ENCODE results near the gene CYP2D6.
"Not testable (repeated sequence)": the region's sequence is repeated elsewhere in the genome, so short reads cannot be mapped to it uniquely, and the experiment has no call there.

Gene CYP2D6

DNA sequence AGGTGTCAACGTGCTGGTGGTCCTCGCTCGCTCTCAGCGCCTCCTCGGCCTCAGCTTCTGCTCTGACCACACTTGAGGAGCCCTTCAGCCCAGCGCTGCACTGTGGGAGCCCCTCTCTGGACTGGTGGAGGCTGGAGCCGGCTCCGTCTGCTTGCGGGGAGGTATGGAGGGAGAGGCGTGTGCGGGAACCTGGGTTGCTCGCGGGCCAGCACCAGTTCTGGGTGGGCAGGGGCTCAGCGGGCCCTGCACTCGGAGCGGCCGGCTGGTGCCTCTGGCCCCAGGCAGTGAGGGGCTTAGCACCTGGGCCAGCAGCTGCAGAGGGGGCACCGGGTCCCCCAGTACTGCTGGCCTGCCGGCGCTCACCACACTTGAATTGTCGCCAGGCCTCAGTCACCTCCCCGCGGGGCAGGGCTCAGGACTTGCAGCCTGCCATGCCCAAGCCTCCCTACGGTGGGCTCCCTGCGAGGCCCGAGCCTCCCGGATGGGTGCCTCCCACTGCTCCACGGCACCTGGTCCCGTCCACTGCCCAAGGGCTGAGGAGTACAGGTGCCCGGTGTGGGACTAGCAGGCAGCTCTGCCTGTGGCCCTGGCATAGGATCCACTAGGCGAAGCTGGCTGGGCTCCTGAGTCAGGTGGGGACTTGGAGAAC lies 7.6 kb upstream of the CYP2D6 start:
- TF ChIP-seq ZFX (IDR thresholded peaks at IDR 0.05; ENCODE audit: borderline replicate concordance), result no peak
- no peak for TF ChIP-seq CTCF (IDR thresholded peaks at IDR 0.05)
- no peak overlapping the region for H3K27ac ChIP-seq

DNA sequence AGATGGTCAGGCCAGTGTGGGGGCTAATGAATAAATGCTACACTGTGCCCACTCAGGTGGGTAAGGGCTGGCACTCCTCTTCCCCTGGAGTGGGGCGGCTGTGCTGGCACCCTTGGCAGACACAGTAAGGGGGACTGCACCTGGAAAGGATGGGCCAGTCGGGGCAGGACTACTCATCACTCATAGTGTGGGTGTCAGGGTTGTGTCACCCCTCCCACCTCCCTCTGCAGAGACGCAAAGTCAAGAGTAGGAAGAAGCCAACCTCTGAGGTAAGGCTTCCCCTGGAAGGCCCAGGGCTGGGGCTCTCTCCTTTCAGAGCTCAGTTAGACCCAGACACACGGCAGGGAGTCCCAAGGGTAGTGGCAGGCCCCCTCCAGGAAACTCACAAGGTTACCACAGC lies 5.1 kb upstream of the CYP2D6 start:
- not testable (repeated sequence) for H3K27ac ChIP-seq

DNA sequence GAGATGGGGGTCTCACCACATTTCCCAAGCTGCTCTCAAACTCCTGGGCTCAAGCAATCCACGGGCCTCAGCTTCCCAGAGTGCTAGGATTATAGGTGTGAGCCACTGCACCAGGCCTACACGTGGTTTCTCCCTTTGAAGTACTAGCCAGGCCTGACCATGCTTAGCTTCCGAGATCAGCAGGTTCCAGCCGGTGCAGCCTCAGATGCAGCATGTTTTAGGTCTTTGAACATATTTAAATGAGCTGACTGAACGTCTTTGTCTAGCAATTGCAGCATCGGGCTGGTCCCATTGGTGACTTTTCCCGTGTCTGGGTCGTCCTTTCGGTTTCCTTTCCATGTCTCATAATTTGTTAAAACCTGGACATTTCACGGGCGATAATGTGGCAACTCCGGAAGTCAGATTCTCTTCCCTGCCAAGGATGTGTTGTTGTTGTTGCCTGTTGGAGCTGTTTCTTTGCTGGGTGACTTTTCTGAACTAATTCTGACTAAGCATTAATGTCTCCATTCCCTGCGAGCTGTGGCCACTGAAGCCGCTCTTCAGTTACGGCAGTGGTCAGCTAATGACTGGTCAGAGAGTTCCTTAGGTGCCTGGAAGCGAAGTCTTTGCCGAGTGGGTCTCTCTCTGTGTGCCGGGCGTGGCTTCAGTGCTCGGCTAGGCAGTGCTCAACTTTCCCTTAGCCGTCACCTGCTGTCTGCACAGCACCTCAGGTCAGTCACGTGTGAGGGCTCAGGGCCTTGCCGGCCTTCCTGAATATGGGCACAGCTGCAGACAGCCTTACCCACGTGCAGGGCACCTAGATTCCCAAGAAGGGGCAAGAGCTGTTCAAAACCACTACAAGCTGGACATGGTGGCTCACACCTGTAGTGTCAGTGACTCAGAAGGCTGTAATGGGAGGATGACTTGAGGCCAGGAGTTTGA lies 3.8 kb upstream of the CYP2D6 start:
- no peak for TF ChIP-seq CTCF (IDR thresholded peaks at IDR 0.05)
- TF ChIP-seq ZFX (IDR thresholded peaks at IDR 0.05; ENCODE audit: borderline replicate concordance), result no peak
- no peak overlapping the region for H3K27ac ChIP-seq

DNA sequence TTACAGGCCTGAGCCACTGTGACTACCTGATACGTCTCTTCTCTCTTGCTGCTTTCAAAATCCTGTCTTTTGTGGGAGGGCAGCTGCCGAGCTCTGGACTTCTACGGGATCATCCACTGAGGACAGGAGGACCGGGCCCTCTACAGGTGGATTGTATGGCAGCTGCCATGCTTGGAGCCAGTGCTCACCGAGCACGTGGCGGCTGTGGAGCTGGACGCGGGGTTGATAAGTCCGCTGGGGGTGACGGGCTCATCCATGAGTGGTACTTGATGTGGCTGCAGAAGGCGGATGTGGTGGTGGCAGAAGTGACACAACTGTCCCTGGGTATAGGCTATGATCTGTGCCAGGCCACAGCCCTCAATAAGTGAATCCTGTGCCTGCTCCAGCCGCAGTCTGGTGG lies 1.8 kb upstream of the CYP2D6 start:
- no peak for TF ChIP-seq ZFX (IDR thresholded peaks at IDR 0.05; ENCODE audit: borderline replicate concordance)
- peak; percentile 24; the same call in 1 of the 2 replicates for TF ChIP-seq CTCF (IDR thresholded peaks at IDR 0.05)

DNA sequence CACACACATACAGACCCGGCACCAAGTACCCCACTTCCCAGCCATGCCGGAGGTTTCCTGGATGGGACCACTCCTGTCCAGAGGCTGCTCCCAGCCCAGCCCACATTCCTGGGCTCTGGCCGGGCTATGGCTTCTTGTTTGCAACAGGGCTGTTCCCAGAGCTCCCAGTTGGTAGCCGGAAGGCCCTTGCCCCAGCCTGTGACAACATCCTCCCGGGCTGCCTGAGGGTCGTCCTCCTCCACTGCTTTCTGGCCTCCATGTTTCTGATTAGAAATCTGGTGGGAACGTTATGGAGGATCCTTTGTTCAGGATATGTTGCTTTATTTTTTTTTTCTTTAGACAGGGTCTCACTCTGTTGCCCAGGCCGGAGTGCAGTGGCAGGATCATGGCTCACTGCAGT lies 952 bp upstream of the CYP2D6 start:
- H3K27ac ChIP-seq, result no peak overlapping the region
- TF ChIP-seq ZFX (IDR thresholded peaks at IDR 0.05; ENCODE audit: borderline replicate concordance) (no peak), CTCF (IDR thresholded peaks at IDR 0.05) (no peak)

More for the DNA sequence above, 1.8 kb upstream of the CYP2D6 start:
- no peak overlapping the region for H3K27ac ChIP-seq

GRCh38 chr22:42130182-42130581 lies 428 bp downstream of the CYP2D6 start:
- not testable (repeated sequence) for H3K27ac ChIP-seq

GRCh38 chr22:42128776-42129694 lies 1.6 kb downstream of the CYP2D6 start:
- not testable (repeated sequence) for H3K27ac ChIP-seq

- not testable (repeated sequence) for H3K27ac ChIP-seq
These were observed 2.6 kb downstream of the CYP2D6 start for GRCh38 chr22:42128007-42128406.

GRCh38 chr22:42127606-42128005 lies 3.0 kb downstream of the CYP2D6 start:
- H3K27ac ChIP-seq, result no peak overlapping the region
- TF ChIP-seq CTCF (IDR thresholded peaks at IDR 0.05), result no peak

DNA sequence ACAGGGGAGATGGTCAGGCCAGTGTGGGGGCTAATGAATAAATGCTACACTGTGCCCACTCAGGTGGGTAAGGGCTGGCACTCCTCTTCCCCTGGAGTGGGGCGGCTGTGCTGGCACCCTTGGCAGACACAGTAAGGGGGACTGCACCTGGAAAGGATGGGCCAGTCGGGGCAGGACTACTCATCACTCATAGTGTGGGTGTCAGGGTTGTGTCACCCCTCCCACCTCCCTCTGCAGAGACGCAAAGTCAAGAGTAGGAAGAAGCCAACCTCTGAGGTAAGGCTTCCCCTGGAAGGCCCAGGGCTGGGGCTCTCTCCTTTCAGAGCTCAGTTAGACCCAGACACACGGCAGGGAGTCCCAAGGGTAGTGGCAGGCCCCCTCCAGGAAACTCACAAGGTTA lies 7.1 kb downstream of the CYP2D6 start:
- H3K27ac ChIP-seq, result not testable (repeated sequence)

DNA sequence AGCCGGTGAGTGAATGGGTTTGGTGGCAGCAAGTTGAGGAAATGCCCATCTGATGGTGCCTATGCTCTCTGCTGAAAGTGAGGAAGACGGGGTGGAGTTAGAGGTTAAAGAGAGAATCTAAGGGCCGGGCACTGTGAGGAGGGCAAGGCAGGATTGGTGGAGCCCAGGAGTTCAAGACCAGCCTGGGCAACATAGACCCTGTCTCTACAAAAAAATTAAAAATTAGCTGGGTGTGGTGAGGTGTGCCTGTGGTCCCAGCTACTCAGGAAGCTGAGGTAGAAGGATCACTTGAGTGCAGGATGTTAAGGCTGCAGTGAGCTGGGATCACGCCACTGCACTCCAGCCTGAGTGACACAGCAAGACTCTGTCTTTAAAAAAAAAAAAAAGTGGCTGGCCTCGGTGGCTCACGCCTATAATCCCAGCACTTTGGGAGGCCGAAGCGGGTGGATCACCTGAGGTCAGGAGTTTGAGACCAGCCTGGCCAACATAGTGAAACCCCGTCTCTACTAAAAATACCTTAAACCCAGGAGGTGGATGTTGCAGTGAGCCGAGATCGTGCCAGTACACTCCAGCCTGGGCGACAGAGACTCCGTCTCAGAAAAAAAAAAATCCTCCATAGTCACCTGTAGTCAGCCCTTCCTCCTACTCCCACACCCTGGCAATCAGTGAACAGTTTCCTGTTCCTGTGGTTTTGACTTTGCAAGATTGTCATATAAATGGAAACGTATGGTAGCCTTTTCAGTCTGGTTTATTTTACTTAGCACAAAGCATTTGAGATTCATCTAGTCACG lies 10.2 kb downstream of the CYP2D6 start:
- not testable (repeated sequence) for H3K27ac ChIP-seq

All from 22Rv1 (cell line).